NK-92 (cell line): ENCODE data around the gene FCGR3A.
A peak's percentile ranks its signal among the peaks of the same experiment; 100 is the strongest.
"Not testable (repeated sequence)": the region's sequence is repeated elsewhere in the genome, so short reads cannot be mapped to it uniquely, and the experiment has no call there.

ENCODE experiments used
- DNase-seq: peaks from one replicate; lab custom pipeline; 2025; ENCODE audit not compliant: unreplicated experiment; lab: John Stamatoyannopoulos, UW

FCGR3A gene

DNA sequence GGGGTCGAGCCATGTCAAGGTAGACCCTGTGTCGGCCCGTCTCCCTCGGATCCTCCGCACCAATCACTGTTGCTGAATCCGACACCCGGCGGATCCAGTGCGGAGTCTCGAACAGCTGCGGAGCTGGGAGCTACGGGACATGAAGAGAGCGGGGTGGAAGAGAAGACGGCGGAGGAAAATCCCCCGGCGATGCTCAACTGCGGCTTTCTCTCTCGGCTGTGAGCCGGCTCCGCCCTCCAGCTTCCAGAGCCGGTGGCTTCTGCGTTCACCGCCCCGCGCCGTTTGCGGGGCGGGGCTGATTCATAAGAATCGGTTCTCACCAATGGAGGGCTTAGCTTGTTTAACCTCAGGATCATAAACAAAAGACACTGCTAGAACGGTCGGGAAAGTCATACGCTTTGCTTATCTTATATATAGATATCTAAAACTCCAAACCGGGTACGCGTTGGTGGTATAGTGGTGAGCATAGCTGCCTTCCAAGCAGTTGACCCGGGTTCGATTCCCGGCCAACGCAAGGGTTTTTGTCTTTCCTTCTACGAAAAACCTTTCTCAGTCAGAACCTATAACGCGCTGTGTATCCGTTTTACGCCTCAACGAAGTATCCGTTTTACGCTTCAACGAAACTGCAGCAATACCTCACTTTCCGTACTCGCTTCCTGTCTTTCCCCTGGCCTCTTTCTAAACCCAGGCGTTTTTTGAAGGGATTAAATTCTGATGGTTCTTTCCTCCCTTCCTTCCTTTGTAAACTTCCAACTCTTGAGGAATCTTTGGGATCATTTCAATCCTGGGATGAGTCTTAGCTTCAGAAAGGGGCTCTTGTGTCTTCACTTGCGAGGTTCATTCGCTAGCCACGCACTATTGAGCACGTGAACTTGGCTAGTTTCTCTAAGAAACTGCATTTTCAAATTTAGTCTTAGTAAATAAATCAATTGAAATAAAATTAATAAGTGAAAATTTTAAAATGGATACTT is 18.7 kb downstream of the FCGR3A start:
- peak; percentile 78 for DNase-seq

GRCh38 chr1:161530158-161530557 is 19.5 kb downstream of the FCGR3A start:
- DNase-seq: not testable (repeated sequence)

GRCh38 chr1:161529463-161530104 is 20.0 kb downstream of the FCGR3A start:
- DNase-seq: not testable (repeated sequence)

DNA sequence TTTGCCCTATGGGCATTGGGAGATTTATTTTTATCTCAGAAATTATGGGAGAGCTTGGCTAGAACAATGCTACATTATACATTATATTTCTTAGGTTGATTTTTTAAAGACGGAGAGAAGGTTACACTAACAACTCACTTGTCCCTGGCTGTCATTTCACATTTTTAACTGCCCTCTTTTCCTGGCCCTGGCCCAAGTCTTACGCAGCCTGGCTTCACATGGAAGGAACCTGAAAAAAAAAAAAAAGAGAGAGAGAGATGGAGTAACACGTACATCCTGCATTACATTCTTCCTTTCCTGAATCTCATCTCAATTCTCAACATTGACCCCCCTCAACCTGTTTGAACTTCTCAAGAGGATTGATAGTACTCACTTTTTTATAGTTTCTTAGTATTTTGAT is 21.1 kb downstream of the FCGR3A start:
- DNase-seq: not testable (repeated sequence)

DNA sequence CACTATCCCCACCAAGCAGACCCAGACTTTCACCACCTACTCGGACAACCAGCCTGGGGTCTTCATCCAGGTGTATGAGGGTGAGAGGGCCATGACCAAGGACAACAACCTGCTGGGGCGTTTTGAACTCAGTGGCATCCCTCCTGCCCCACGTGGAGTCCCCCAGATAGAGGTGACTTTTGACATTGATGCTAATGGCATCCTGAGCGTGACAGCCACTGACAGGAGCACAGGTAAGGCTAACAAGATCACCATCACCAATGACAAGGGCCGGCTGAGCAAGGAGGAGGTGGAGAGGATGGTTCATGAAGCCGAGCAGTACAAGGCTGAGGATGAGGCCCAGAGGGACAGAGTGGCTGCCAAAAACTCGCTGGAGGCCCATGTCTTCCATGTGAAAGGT is 23.7 kb downstream of the FCGR3A start:
- not testable (repeated sequence) for DNase-seq

DNA sequence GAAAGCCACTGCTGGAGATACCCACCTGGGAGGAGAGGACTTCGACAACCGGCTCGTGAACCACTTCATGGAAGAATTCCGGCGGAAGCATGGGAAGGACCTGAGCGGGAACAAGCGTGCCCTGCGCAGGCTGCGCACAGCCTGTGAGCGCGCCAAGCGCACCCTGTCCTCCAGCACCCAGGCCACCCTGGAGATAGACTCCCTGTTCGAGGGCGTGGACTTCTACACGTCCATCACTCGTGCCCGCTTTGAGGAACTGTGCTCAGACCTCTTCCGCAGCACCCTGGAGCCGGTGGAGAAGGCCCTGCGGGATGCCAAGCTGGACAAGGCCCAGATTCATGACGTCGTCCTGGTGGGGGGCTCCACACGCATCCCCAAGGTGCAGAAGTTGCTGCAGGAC is 24.3 kb downstream of the FCGR3A start:
- DNase-seq: not testable (repeated sequence)

DNA sequence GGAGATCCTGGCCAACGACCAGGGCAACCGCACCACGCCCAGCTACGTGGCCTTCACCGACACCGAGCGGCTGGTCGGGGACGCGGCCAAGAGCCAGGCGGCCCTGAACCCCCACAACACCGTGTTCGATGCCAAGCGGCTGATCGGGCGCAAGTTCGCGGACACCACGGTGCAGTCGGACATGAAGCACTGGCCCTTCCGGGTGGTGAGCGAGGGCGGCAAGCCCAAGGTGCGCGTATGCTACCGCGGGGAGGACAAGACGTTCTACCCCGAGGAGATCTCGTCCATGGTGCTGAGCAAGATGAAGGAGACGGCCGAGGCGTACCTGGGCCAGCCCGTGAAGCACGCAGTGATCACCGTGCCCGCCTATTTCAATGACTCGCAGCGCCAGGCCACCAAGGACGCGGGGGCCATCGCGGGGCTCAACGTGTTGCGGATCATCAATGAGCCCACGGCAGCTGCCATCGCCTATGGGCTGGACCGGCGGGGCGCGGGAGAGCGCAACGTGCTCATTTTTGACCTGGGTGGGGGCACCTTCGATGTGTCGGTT is 24.8 kb downstream of the FCGR3A start:
- not testable (repeated sequence) for DNase-seq

DNA sequence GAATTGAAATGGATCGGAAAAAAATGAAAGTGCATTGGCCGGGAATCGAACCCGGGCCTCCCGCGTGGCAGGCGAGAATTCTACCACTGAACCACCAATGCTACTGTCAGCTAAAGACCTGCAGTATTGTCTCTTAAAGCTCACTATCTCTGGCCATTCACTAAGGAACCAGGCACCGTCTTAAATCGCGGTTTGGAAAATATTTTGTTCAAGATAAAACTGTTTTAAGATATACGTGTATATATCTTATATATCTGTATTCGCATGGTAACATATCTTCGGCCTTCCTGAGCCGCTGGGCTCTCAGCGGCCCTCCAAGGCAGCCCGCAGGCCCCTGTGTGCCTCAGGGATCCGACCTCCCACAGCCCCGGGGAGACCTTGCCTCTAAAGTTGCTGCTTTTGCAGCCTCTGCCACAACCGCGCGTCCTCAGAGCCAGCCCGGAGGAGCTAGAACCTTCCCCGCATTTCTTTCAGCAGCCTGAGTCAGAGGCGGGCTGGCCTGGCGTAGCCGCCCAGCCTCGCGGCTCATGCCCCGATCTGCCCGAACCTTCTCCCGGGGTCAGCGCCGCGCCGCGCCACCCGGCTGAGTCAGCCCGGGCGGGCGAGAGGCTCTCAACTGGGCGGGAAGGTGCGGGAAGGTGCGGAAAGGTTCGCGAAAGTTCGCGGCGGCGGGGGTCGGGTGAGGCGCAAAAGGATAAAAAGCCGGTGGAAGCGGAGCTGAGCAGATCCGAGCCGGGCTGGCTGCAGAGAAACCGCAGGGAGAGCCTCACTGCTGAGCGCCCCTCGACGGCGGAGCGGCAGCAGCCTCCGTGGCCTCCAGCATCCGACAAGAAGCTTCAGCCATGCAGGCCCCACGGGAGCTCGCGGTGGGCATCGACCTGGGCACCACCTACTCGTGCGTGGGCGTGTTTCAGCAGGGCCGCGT is 25.5 kb downstream of the FCGR3A start, which contains the start of gene HSPA6:
TSS of gene HSPA6 (plus strand) at position 724 of the 925 bp plus-strand sequence. CDS start at position 843, 119 bp downstream.
- not testable (repeated sequence) for DNase-seq

DNA sequence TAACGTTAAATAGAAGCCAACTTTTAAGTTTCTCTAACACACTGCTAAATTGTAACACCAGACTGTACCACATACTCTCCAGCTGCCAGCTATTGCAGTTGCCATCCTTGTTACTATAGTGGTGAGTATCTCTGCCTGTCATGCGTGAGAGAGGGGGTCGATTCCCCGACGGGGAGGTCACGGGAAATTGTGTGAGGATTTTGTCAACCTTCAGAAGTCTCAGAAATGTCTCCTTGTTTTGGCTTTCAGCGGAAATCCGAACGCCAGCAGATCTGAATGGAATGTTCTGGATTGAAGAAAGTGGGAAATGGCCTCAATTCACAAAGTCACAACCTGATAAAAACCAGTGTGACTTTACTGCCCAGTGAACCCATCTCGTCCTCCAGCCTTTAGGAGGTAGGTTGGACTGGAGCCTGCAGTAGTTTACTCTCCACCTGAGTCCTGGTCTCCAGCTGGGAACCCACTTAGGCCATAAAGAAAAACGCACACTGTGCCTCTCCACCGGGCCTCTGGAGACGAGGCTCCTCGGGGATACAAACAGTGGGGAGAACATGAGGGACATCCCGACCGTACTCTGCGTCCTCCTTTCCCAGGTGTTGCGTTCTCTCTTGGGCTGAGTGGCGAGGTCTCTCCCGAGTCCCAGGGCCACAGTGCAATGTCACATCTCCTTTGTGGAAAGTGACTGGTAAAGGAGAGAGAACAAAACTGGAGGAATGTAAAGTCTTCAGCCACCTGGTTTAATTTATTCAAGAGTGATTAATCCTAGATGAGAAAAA is 26.4 kb downstream of the FCGR3A start:
- not testable (repeated sequence) for DNase-seq

DNA sequence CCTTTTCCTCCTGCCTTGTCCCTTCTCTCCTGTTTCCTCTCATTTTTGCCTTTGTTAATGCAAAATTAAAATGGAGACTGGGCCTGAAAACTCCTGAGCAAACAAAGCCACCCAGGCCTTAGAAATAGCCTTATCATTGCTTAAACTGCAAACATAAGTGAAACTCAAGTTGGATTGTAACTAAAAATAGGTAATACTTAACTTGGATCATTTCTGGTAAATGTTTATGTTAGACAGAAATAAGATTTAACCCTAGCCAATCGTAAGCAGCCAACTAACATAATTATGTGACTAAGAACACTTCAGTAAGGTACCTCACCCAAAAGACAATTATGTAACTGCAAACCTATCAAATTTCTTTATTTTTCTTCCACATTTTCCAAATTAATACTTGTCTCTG is 35.7 kb downstream of the FCGR3A start:
- DNase-seq: not testable (repeated sequence)

- not testable (repeated sequence) for DNase-seq
These were observed 36.2 kb downstream of the FCGR3A start for GRCh38 chr1:161513448-161513780.

- not testable (repeated sequence) for DNase-seq
These were observed 36.8 kb downstream of the FCGR3A start for GRCh38 chr1:161512636-161513447.

GRCh38 chr1:161511756-161512060 is 37.9 kb downstream of the FCGR3A start:
- no peak for DNase-seq

DNA sequence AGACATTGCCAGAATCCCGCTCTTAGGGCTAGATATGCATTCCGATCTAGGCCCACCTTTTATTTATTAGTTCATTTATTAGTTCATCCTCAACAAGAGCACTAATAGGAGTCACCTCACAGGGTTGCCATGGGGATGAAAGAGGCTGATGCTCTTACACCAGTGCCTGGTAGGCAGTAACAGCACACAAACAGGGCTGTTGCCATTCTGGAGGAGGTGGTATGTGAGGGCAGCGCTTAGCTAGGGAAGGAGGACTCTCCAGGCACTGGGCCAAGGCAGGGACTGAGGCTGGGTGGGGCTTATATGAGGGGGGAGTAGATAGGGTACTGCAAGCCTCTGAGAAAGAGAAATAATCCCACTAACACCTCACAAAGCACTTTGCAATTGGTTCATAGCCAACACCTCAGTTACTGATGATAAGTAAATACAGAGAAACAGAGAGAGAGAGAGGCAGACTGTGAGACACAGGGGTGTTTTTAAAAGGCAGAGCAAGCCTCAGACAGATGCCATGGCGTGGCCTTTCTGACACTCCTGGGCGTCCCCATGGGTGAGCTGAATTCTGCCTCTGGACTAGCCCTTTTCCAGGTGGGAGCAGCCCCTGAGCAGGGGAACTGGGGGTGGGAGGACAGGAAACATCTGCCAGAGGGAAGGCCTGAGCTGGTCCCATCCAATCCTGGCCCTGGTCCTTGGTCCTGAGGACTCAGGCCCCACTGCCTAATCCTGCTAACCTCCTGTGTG is 38.4 kb downstream of the FCGR3A start:
- no peak for DNase-seq

- DNase-seq: no peak
These were observed 39.1 kb downstream of the FCGR3A start for GRCh38 chr1:161510477-161510876.

DNA sequence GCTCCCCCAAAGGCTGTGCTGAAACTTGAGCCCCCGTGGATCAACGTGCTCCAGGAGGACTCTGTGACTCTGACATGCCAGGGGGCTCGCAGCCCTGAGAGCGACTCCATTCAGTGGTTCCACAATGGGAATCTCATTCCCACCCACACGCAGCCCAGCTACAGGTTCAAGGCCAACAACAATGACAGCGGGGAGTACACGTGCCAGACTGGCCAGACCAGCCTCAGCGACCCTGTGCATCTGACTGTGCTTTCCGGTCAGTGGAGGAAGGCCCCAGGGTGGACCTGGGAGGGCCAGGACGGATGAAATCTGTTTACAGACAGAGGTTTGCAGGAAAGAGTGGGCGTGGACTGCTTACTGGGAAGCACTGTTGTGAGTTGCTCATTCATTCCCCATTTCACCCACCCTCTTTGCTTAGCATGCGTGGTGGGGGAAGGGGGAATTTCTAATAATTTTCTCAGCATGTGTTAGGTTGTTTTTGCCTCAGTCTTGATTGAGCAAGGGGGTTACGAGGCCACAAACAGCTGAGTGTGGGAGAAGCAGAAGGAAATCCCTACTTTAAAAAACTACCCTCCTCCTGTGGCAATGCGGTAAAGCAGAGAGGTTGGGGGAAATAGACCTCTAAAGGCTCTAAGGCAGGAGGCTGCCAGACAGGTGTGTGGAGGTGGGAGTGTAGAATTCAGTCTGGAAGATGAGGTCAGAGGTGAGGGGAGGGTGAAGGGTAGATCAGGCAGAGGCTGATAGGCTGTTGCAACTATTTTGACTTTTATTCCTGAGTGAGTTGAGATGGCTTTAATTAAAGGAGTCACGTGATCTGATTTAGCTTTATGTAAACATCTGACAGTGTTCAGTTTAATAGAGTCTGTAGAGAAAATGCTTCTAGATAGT is 43.0 kb downstream of the FCGR3A start:
- no peak for DNase-seq

- no peak for DNase-seq
These were observed 43.9 kb downstream of the FCGR3A start for GRCh38 chr1:161505686-161506085.

- no peak for DNase-seq
These were observed 46.2 kb downstream of the FCGR3A start for GRCh38 chr1:161503394-161503748.
